ENCODE results near the gene KRTAP10-3. TPM values are rescaled to one million over a fixed set of nuclear protein-coding genes. Genes with fewer than 3 reads are reported as not detected.

Gene KRTAP10-3
- polyA plus RNA-seq, 1 donor (not counting 4 experiments of a cell fraction or from before 2014, with no cell fraction given), result not detected

GRCh38 chr21:44589586-44590305 lies 31.2 kb upstream of the KRTAP10-3 start:
- H3K4me2 ChIP-seq (ENCODE audit: control insufficient read depth, extremely low read depth, insufficient read depth, low read depth, low read length), result no peak overlapping the region
- H3K36me3 ChIP-seq (ENCODE audit: control insufficient read depth in 2 of 2, extremely low read depth in 1 of 2, insufficient read depth in 2 of 2, low read length in 2 of 2), result no peaks in the 10 kb centered on the region
- TF ChIP-seq CTCF (optimal IDR thresholded peaks at IDR 0.05 in 1 of 3, IDR thresholded peaks at IDR 0.05 in 1 of 3, conservative IDR thresholded peaks at IDR 0.05 in 1 of 3; ENCODE audit: extremely low read depth in 1 of 3, insufficient read depth in 2 of 3, low read length in 3 of 3) (no peak), EZH2 (IDR thresholded peaks at IDR 0.05; ENCODE audit: low read length) (no peak)
- no peak overlapping the region for H3K27ac ChIP-seq (ENCODE audit: control insufficient read depth, insufficient read depth, low read length)
- no peak overlapping the region for H3K9ac ChIP-seq (ENCODE audit: control insufficient read depth, extremely low read depth, insufficient read depth, low read length)
- H4K20me1 ChIP-seq (ENCODE audit: control insufficient read depth, extremely low read depth, insufficient read depth, low read length), result no peaks in the 10 kb centered on the region
- no peak overlapping the region for H2AFZ ChIP-seq (ENCODE audit: control insufficient read depth, low read length)
- H3K79me2 ChIP-seq (ENCODE audit: control insufficient read depth, insufficient read depth, low read length), result no peaks in the 10 kb centered on the region
- H3K9me1 ChIP-seq (ENCODE audit: control insufficient read depth, extremely low read depth, insufficient read depth, low read length), result no peaks in the 10 kb centered on the region
- H3K4me1 ChIP-seq (ENCODE audit: control insufficient read depth, extremely low read depth, insufficient read depth, low read length), result peaks cover 5% of the 10 kb centered on the region
- FAIRE-seq (no peak), DNase-seq (ENCODE audit: low read depth, low spot score) (no peak)
- no peaks in the 10 kb centered on the region for H3K9me3 ChIP-seq (ENCODE audit: control insufficient read depth, low read depth, low read length)
- no peaks in the 10 kb centered on the region for H3K27me3 ChIP-seq (ENCODE audit: control insufficient read depth, extremely low read depth, insufficient read depth, low read length)
- dilution Hi-C loops (cut with MboI; ENCODE audit: extremely low pct_ligation_motif_present, low sequenced_read_pairs), result no loop called here
- no peak overlapping the region for H3K4me3 ChIP-seq (ENCODE audit: control insufficient read depth in 2 of 3, extremely low read depth in 1 of 3, insufficient read depth in 2 of 3, low read depth in 1 of 3, low read length in 3 of 3)

- DNase-seq (ENCODE audit: low read depth, low spot score) (no peak), FAIRE-seq (no peak)
- no peak for TF ChIP-seq CTCF (optimal IDR thresholded peaks at IDR 0.05 in 1 of 3, IDR thresholded peaks at IDR 0.05 in 1 of 3, conservative IDR thresholded peaks at IDR 0.05 in 1 of 3; ENCODE audit: extremely low read depth in 1 of 3, insufficient read depth in 2 of 3, low read length in 3 of 3)
- TF ChIP-seq EZH2 (IDR thresholded peaks at IDR 0.05; ENCODE audit: low read length), result no peak
- Histone ChIP-seq H4K20me1 (ENCODE audit: control insufficient read depth, extremely low read depth, insufficient read depth, low read length) (no peaks in the 10 kb centered on the region), H2AFZ (ENCODE audit: control insufficient read depth, low read length) (no peak overlapping the region), H3K9me3 (ENCODE audit: control insufficient read depth, low read depth, low read length) (no peaks in the 10 kb centered on the region), H3K4me2 (ENCODE audit: control insufficient read depth, extremely low read depth, insufficient read depth, low read depth, low read length) (no peak overlapping the region), H3K9ac (ENCODE audit: control insufficient read depth, extremely low read depth, insufficient read depth, low read length) (no peak overlapping the region), H3K9me1 (ENCODE audit: control insufficient read depth, extremely low read depth, insufficient read depth, low read length) (no peaks in the 10 kb centered on the region), H3K27ac (ENCODE audit: control insufficient read depth, insufficient read depth, low read length) (no peak overlapping the region), H3K36me3 (ENCODE audit: control insufficient read depth in 2 of 2, extremely low read depth in 1 of 2, insufficient read depth in 2 of 2, low read length in 2 of 2) (no peaks in the 10 kb centered on the region), H3K4me1 (ENCODE audit: control insufficient read depth, extremely low read depth, insufficient read depth, low read length) (peaks cover 5% of the 10 kb centered on the region), H3K79me2 (ENCODE audit: control insufficient read depth, insufficient read depth, low read length) (no peaks in the 10 kb centered on the region), H3K27me3 (ENCODE audit: control insufficient read depth, extremely low read depth, insufficient read depth, low read length) (no peaks in the 10 kb centered on the region), H3K4me3 (ENCODE audit: control insufficient read depth in 2 of 3, extremely low read depth in 1 of 3, insufficient read depth in 2 of 3, low read depth in 1 of 3, low read length in 3 of 3) (no peak overlapping the region)
- dilution Hi-C loops (cut with MboI; ENCODE audit: extremely low pct_ligation_motif_present, low sequenced_read_pairs), result no loop called here
Observed at GRCh38 chr21:44589094-44589493, 30.5 kb upstream of the KRTAP10-3 start.

All from keratinocyte (primary cell).